HG03064 (cell line): Measurements from ENCODE around the gene ZNF14.
"Not testable (repeated sequence)": the region's sequence is repeated elsewhere in the genome, so short reads cannot be mapped to it uniquely, and the experiment has no call there.

Source experiments
- ATAC-seq: cut with Tn5 transposase; IDR thresholded peaks from one replicate; pipeline ENCODE4 v1.9.1; 2021; ENCODE audit warnings: low read depth; ENCODE audit not compliant: unreplicated experiment

ZNF14 gene

DNA sequence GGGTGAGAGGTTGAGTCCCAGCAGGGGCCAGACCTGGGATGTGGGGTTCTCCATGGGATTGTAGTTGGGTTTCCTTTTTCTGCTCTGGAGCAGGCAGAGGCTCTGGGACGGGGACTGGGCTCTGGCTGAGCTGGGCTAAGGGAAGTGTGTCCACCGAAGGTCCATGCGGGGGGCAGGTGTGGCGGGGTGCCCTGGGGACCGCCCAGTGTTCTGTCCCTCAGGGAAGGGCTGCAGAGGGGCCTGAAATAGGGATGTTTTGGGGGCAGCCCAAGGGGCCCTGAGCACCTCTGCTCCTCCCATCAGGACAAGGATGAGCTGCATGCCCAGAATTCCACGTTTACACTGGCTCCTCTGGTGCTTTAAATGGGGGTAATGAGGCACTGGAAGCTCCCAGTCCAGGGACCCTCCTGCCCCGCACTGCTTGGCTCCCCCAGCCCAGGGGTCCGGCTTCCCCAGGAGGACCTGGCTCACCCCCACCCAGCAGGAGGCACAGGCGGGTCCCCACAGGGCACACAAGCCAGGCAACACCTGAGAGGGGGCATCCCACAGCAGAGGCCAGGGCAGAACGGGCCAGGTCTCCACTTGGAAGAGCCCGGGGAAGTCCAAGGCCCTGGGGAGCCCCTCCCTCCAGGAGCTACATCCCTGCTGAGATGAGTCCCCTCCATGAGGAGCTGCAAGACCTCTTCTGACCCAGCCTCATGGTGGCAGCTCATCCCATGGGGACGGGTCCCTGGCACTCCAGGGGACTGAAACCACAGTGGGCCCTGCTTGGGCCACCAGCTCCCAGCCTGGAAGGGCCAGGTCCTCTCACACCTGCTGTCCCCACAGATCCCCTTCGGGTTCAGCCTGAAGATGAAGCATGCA, 14.7 kb upstream of the ZNF14 start:
- ATAC-seq, result no peak

DNA sequence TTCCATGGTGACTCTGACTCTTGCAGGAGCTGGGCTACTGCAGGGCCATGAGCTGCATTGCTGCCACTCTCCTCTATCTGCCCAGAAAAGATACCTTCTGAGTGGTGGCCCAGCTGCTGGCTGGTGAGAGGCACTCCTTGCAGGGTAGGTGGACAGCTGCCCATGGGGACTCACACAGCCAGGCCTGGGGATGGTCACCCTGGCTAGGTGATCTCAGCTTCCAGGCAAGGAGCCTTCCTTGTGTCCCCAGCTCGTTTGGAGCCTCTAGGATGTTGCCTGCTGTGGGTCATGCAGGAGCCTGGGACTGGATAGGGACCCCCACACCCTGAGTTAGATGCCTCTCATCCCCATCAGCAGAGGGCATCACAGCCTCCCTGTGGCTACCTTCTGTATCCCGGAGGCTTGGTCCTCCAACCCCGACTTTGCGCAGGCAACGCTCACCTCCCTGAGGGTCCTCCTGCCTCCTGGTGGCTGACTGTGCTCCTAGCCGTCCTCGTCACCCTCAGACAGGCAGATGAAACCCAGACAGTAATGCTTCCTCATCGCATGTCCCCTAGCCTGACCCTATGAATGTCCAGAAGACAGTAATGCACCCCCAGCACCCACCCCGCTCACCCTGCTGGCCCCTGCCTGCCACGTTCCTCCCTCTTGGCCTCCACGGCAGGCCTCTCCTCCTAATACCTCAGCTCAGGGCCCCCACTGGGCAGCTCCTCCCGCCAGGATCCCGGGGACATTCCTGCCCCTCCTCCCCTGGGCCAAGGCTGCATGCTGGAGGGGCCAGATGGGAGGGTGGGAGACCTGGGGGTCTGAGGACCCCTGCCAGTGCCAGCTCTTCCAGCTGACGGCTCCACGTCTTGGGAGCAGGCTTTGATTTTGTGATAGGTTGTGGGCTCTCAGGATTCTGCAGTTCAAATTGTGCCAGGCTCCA, 13.6 kb upstream of the ZNF14 start:
- ATAC-seq, result no peak

DNA sequence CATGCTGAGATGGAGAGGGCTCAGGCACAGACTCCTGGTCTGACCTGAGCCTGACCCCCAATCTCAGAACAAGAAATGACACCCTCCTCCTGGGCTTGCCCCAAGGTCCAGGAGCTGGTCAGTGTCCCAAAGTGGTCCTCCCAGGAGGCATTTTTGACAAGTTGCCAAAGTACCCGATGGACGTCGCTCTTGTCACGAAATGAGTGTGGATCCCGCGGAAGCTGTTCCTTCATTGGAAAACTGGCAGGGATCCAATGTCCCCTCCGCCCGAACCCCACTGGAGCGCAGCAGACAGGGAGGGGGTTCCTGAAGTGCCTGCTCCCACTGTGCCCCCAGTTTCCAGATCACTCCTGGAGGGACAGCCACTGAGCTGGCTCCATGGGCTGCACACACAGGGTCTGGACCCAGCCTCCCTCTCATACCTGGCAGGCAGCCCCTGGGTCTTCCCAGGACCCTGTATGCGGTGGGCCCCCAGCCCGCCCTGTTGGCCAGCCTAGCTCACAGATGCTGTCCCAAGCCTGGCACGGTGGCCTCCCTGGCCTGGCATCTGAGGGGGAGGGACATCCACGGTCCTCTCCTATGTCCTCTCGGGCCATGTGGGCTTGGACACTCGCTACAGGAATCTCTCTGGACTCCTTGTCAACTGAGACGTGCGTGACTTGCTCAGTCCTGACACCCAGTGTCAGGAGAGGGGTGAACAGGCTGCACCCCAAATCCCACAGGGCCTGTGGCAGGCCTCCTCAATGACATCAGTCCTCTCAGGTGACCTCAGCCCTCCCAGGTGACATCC, 12.8 kb upstream of the ZNF14 start:
- no peak for ATAC-seq

DNA sequence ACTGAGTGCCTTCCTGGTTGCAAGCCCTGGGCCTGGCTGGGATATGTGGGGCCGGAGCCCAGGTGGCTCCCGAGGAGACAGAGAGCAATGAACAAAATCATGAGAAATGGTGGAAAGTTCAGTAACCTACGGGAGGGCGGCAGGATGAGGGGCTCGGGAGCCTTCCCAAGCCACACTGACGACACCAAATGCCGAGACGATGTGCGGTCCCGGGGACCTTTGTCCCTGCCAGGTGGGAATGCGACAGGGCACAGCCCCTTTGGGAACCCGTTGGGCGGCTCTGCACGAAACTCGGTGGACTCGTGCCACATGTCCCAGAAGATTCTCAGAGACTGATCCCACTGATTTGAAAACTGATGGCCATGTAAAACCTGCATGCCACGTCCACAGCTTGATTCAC, 11.7 kb upstream of the ZNF14 start:
- no peak for ATAC-seq

DNA sequence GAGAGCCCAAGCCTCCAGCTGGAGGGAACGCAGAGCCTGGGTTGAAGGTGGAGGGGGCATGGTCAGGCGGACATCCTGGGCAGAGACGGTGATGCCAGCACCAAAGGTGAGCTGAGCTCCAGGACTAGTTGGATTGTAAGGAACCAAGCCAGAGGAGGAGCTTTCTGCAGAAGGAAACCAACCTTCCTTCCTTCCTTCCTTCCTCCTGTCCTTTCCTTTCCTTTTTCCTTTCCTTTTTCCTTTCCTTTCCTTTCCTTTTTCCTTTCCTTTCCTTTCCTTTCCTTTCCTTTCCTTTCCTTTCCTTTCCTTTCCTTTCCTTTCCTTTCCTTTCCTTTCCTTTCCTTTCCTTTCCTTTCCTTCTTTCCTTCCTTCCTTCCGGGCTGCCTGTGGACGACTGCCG, 11.0 kb upstream of the ZNF14 start:
- not testable (repeated sequence) for ATAC-seq

DNA sequence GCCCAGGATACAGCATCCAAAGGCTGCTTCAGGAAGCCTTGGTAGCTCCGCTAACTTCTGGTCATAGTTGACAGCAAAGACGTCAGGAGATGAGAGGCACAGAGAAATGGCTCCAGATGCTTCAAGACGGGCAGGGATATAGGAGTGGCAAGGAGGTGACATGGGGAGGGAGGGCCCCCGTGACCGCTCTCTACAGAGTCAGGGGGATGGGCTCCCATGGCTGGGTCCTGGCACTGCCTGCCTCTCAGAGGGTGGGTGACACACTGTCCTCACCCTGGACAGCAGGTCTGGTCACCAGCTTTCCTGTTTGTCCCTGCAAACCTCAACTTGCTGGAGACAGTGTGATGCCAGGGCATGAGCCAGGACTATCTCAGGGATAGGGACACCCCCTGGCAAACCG, 10.3 kb upstream of the ZNF14 start:
- no peak for ATAC-seq

DNA sequence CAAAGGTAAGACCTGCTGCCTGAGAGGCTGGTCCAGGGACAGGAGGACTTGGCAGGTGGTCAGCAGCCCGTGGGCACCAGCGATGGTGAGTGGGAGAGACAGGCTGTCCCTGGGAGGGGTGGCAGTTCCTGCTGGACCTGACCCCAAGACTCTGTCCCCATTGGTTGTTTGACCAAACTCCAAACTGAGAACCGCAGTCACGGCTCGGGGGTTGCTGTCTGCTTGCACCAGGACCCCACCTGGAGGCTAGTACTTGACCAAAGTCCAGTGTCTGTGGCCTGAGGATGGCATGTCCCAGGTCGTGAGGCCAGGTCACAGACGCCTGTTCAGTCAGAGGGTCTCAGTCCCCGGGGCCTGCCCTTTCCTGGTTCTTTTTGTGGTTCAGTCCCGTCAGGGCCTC, 9.9 kb upstream of the ZNF14 start:
- ATAC-seq, result no peak

DNA sequence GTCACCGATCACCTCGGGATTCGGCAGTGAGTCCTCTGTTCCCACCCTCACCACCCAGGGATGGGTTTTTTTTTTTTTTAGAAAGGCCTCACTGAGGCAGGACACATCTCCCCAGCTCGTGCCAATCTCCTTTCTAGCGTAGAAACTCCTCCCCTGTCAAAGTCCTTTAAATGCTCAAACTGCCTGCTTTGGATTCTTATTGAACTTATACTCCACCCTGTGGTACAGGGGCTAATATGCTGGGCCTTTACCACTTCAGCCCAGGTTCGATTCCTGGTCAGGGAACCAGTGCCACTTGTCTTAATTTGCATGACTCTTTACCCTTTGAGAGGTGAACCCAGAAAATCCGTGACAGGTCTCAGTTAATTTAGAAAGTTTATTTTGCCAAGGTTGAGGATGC, 8.3 kb upstream of the ZNF14 start:
- no peak for ATAC-seq

DNA sequence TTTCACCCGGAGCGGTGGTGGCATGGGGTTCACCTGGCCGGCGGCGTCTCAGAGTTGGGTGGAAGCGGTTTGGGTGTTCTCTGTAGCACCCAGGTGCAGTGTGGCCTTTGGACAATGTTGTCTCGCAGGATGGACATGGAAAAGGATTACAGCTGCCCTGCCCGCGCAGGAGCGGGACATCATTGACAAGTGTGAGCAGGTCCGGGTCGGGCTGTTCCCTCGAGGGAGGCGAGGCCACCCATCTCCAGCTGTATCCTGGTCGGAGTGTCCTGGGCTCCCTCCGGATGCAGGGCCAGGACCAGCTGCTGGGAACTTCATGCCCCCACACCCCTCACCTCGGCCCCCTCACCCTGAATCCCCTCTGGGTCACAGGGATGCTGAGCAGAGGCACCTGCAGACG, 7.8 kb upstream of the ZNF14 start:
- ATAC-seq, result no peak

DNA sequence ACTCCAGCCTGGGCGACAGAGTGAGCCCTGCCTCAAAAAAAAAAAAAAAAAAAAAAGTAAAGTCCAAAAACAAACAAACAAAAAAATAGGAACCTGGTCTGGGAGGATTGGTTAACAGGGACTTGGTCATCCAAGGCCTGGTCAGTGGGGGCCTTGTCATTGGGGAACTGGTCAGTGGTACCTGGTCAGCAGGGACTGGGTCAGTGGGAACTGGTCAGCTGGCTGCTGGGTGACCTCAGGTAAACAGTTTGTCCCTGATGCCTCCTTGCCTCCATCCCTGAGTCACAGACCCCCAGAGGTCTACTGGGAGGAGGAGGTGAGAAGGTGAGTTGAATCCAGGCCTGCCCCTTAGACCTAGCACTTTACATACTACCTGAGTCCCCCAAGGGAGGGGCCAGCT, 5.7 kb upstream of the ZNF14 start:
- ATAC-seq, result no peak

DNA sequence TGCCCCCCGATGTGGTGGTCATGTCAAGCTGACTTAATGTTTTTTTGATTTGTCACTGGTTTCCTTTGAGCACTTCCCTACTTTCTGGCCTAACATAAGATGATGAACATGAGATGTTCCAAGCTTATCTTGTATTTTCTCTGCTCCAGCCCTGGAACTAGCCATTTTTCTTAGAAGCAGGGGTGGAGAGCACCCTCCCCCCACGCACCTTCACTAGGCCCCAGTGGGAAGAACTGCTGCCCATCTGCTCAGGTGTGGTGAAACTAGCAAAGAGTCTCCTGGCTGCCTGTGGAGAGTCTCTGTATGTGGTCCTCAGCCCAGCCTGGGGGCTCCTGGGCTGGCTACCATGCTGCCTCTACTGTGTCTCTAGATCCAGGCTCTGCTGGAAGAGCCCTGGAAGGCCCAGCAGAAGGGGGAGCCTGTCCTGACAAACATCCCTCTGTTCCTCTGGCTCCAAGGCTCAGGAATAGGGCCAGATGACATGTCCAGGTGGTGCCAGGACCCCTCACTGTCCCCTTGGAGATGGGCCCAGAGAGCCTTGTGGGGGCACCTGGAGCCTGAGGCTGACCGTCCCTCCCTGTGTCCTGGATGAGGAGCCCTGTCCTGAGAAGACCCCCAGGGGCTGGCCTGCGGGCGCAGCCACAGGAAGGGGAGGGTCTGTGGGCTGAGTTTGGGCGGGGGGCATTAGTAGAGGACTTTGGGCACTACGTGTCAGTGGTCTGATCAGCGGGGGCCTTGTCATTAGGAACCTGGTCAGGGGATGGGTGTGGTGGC, 4.8 kb upstream of the ZNF14 start:
- no peak for ATAC-seq

DNA sequence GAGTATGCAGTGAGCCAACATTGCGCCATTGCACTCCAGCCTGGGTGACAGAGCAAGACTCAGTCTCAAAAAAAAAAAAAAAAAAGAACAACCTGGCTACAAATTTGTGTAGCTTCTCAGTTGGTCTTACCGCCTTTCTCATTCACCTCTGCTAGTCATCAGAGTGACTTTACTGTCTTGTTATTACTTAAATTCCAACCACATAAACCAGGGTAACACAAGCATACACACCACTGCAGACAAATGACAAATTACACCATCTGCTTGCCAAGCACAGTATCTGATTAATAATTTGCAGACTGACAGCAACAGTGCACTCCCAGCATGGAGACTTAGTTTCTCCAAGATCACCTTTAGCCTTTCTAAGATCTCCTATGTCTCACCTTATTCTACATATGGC, 11.0 kb downstream of the ZNF14 start:
- ATAC-seq, result no peak

DNA sequence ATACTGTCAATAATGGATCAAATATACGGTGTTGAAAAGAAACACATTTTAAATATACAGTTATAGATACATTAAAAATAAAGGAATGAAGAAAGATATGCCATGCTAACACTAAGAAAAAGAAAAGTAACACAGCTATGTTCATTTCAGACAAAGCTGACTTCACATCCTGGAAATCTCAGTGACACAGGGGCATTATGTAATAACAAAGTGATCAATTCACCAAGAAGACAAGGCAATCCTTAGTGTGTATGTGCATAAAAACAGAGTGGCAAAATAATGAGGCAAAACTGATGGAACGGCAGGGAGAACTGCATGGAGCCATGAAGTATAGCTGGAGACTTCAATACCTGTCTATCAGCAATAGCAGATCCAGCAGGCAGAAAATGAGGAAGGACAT, 13.1 kb downstream of the ZNF14 start:
- ATAC-seq, result no peak

DNA sequence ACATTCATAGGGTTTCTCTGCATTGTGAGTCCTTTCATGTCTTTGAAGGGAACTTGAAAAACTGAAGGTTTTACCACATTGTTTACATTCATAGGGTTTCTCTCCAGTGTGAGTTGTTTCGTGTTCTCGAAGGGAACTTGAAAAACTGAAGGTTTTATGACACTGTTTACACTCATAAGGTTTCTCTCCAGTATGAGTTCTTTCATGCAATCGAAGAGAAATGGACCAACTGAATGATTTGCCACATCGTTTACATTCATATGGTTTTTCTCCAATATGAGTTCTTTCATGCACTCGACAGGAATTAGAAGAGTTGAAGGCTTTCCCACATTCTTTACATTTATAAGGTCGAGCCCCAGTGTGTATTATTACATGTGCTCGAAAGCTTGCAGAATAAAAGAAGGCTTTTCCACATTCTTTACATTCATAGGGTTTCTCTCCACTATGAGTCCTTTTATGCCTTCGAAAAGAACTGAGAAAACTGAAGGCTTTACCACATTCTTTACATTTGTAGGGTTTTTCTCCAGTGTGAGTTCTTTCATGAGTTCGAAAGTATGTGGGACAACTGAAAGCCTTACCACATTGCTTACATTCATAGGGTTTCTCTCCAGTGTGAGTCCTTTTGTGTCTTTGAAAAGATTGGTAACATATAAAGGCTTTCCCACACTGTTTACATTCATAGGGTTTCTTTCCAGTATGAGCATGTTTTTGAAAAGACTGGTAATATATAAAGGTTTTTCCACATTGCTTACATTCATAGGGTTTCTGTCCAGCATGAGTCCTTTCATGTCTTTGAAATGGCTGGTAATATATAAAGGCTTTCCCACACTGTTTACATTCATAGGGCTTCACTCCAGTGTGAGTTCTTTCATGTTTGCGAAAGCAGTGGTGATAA, 20.7 kb downstream of the ZNF14 start:
- ATAC-seq, result no peak

DNA sequence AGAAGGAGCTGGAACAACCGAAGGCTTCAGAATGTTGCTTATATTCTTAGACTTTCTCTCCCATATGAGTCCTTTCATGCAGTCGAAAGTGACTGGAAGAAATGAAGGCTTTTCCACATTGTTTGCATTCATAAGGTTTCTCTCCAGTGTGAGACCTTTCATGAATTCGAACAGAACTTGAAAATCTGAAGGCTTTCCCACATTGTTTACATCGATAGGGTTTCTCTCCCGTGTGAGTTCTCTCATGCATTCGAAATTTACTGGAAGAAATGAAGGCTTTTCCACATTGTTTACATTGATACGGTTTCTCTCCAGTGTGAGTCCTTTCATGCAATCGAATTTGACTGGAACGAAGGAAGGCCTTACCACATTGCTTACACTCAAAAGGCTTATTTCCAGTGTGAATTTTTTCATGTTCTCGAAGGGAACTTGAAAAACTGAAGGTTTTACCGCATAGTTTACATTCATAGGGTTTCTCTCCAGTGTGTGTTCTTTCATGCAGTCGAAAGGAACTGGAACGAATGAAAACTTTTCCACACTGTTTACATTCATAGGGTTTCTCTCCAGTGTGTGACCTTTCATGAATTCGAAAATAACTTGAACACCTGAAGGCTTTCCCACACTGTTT, 21.5 kb downstream of the ZNF14 start:
- no peak for ATAC-seq

DNA sequence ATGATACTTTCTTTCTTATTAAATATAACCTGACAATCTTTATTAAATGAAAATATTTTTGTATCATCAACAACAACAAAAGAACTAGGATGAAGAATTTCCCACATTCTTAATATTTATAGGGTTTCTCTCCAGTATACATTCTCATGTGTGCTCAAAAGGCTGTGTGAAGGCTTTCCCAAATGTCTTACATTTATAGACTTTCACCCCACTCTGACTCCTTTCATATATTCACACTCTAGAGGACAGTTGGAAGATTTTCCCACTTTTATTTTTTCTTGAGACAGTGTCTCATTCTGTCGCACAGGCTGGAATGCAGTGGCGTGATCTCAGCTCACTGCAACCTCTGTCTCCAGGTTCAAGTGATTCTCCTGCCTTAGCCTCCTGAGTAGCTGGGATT, 22.4 kb downstream of the ZNF14 start:
- ATAC-seq, result no peak

DNA sequence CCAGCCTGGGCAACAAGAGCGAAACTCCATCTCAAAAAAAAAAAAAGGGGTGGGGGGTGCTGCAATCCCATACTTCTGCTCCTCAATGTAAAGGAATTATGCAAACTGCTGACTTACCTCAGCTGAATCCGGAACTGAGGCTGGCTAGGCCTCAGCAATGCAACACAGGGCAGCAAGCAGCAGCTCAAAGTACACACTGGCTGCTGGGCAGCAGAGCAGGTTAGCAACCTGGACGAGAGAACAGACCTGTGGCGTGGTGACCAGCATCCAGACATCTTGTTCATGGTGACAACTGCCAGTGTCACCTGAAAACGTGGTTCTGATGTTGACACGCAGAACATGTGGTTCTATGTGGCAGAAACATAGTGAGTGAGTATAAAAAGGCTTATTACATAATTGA, 28.1 kb downstream of the ZNF14 start:
- ATAC-seq, result no peak

DNA sequence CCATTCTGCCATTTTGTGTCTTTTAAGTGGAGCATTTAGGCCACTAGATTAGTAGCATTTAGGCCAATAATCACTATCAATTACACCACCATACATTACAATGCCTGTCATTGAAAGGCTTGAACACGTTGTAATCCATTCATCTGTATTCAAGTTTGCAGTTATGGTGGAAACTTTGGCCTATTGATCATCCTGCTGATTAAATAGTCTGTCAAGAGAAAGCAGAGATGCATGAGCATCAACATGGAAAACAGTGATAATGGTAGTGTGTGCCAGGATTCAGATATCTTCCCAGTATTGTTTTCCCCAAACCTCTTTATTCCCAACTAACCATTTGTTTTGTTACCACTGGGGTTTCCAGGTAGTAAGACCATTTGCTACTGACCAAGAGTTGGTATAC, 32.4 kb downstream of the ZNF14 start:
- not testable (repeated sequence) for ATAC-seq

DNA sequence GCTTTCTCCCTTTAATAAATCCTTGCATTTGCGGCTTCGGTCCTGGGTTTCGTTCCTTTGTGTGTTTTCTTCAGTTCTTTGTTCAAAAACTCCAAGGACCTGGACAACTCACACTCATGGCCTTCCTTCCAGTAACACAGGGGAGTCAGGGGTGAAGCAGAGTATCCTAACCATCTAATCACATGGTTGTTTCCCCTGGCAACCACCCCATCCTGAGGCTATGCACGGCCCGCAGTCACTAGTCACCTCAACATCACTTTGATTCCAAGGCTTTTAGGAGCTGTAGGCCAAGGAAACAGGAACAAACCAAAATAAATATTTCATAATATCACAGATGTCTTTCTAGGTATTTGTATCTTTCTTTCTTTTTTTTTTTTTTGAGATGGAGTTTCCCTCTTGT, 35.3 kb downstream of the ZNF14 start:
- ATAC-seq, result no peak
